Right atrium auricular region (tissue), 2 donors: ENCODE measurements around the gene RRM1. TPM values are rescaled to one million over a fixed set of nuclear protein-coding genes. Genes with fewer than 3 reads are reported as not detected.

Experiments used
- DNase-seq: peaks from one replicate; pipeline ENCODE4 v3.0.0-alpha.2; 2019; ENCODE audit warnings: low spot score
- H3K27ac ChIP-seq, 2 donors: fragments of 200-600 bp; sonication (generic); 1 replicate in 1 of 2; 2 replicates in 1 of 2; pipeline ENCODE4 v1.5.1; 2016 to 2019
- H3K27me3 ChIP-seq, 2 donors: fragments of 200-600 bp; sonication (generic); one replicate each; pipeline versions ENCODE4 v1.5.1 to v1.6.0; 2017 to 2019
- H3K36me3 ChIP-seq: fragments of 200-600 bp; sonication (generic); one replicate; pipeline ENCODE4 v1.5.1; 2016
- H3K4me1 ChIP-seq, 2 donors: fragments of 200-600 bp; sonication (generic); one replicate each; pipeline versions ENCODE4 v1.5.1 to v1.6.0; 2017 to 2019
- H3K4me3 ChIP-seq, 2 donors: fragments of 200-600 bp; sonication (generic); 1 replicate in 1 of 2; 2 replicates in 1 of 2; pipeline ENCODE4 v1.5.1; 2017 to 2019; ENCODE audit warnings: mild to moderate bottlenecking in 1 of 2, moderate library complexity in 1 of 2
- H3K9me3 ChIP-seq, 2 donors: fragments of 200-600 bp; sonication (generic); one replicate each; pipeline ENCODE4 v1.5.1; 2019
- CTCF ChIP-seq, 2 donors: fragments of 200-600 bp; sonication (generic); IDR thresholded peaks; one replicate each; pipeline ENCODE4 v1.5.1; 2019; ENCODE audit warnings: antibody characterized with exemption in 2 of 2
- total RNA-seq, 2 donors: library from RNA; depleted of rRNA; stranded (reverse); fragments of >200 nt; gene quantifications; one replicate each; pipeline ENCODE4 v1.1.0, GENCODE V29; 2016

The RRM1 gene
- total RNA-seq, 2 donors from 2014 or later: 18.3 to 26.7 TPM

DNA sequence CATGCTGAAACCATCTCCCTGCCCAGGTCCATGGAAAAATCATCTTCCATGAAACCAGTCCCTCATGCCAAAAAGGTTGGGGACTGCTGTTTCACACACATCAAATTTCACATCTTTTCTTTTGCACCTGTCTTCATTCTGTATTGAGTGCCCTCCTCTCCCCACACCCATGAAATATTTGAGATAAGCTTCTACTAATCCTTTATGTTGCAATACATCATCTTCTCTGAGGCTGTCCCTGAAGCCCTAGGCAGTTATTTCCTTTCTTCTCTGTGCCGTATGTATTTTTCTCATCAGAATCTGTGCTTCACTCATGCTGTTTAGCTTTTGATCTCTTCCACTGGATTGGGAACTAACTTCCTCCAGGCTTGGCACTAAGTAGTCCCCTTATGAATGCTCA is 40.0 kb upstream of the RRM1 start:
- H3K9me3 ChIP-seq: no peaks in the 10 kb centered on the region
- no peaks in the 10 kb centered on the region for H3K27me3 ChIP-seq
- TF ChIP-seq CTCF (IDR thresholded peaks at IDR 0.05): no peak
- peaks cover 5% of the 10 kb centered on the region for H3K36me3 ChIP-seq
- no peak for DNase-seq
- H3K4me1 ChIP-seq: no peaks in the 10 kb centered on the region
- no peak overlapping the region for H3K27ac ChIP-seq
- H3K4me3 ChIP-seq: no peak overlapping the region

DNA sequence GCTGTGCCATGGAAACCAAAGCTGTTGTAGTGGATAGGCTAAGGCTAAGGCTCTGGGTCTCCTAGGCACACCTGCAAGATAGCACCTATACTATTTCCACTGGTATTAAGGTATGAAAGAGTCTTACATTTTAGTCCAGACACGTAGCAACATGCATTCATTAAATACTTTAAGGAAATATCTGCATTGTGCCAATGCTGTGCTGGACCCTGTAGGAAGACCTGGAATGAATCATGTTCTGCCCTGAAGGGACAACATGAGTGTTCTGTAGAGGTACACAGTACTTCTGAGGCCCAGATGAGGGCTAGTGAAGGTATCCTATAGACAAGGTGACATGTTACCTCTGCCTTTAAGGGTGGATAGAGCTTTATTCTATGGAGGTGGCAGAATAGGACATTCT is 35.2 kb upstream of the RRM1 start:
- H3K27me3 ChIP-seq: no peaks in the 10 kb centered on the region
- peaks cover 0 to under 1% of the 10 kb centered on the region in 2 donors for H3K4me1 ChIP-seq
- no peak overlapping the region for H3K27ac ChIP-seq
- H3K4me3 ChIP-seq: no peak overlapping the region
- no peak for TF ChIP-seq CTCF (IDR thresholded peaks at IDR 0.05)
- no peak for DNase-seq
- no peaks in the 10 kb centered on the region for H3K9me3 ChIP-seq
- H3K36me3 ChIP-seq: peaks cover 13% of the 10 kb centered on the region

GRCh38 chr11:4060182-4060923 is 34.2 kb upstream of the RRM1 start:
- H3K27me3 ChIP-seq: no peaks in the 10 kb centered on the region
- peaks cover 0 to 7% of the 10 kb centered on the region in 2 donors for H3K4me1 ChIP-seq
- no peak for DNase-seq
- no peak overlapping the region for H3K4me3 ChIP-seq
- H3K36me3 ChIP-seq: peaks cover 13% of the 10 kb centered on the region
- no peak overlapping the region for H3K27ac ChIP-seq
- TF ChIP-seq CTCF (IDR thresholded peaks at IDR 0.05): no peak
- H3K9me3 ChIP-seq: no peaks in the 10 kb centered on the region

DNA sequence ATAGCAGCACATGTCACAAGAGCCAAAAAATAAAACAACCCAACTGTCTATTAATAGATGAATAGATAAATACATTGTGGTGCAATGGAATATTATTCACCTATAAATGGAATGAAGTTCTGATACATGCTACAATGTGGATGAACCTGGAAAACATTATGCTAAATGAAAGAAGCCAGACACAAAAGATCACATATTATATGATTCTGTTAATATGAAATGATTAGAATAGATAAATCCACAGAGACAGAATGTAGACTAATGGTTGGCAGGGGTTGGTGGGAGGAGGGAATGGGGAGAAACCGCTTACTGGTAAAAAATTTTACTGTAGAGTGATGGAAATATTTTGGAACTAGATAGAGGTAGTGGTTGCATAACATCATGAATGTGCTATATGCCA is 32.9 kb upstream of the RRM1 start:
- Histone ChIP-seq H3K27ac (no peak overlapping the region), H3K9me3 (no peaks in the 10 kb centered on the region), H3K36me3 (peaks cover 13% of the 10 kb centered on the region), H3K4me1 (peaks cover 0 to 18% of the 10 kb centered on the region in 2 donors), H3K4me3 (no peak overlapping the region), H3K27me3 (no peaks in the 10 kb centered on the region)
- no peak for DNase-seq
- no peak for TF ChIP-seq CTCF (IDR thresholded peaks at IDR 0.05)

GRCh38 chr11:4063348-4063747 is 31.3 kb upstream of the RRM1 start:
- no peak overlapping the region for H3K27ac ChIP-seq

More at GRCh38 chr11:4063348-4063747, 31.3 kb upstream of the RRM1 start:
- Histone ChIP-seq H3K36me3 (peaks cover 13% of the 10 kb centered on the region), H3K27me3 (no peaks in the 10 kb centered on the region), H3K9me3 (no peaks in the 10 kb centered on the region), H3K4me3 (no peak overlapping the region), H3K4me1 (peaks cover 0 to 18% of the 10 kb centered on the region in 2 donors)
- no peak for DNase-seq
- TF ChIP-seq CTCF (IDR thresholded peaks at IDR 0.05): no peak
